GM12878 (cell line): ENCODE measurements around the gene ASB6. TPM values are rescaled to one million over a fixed set of nuclear protein-coding genes. Genes with fewer than 3 reads are reported as not detected.

ENCODE experiments used
- ATAC-seq: fragments of 200-7000 bp; cut with Tn5 transposase; 3 replicates; pipeline ENCODE4 v1.9.1; 2020; ENCODE audit warnings: mild to moderate bottlenecking, moderate library complexity
- BruUV-seq: library from RNA; stranded (reverse); fragments of 400-500 nt; replicated peaks from 2 replicates; lab custom pipeline; 2021; lab: Mats Ljungman, UMichigan
- CTCF ChIA-PET: fragments of 300-600 bp; sonication (Branson Sonifier 250); formaldehyde crosslinking; extraction: SDS; loops from one replicate; lab custom pipeline; 2021; ENCODE audit warnings: inconsistent platforms; lab: Yijun Ruan, JAX
- POLR2A ChIA-PET: fragments of 350-600 bp; formaldehyde crosslinking; extraction: SDS; loops from one replicate; lab custom pipeline; 2021; ENCODE audit warnings: inconsistent platforms; lab: Charles Lee
- RAD21 ChIA-PET: fragments of 300-600 bp; sonication (Branson Sonifier 250); formaldehyde crosslinking; loops from one replicate; lab custom pipeline; 2023; ENCODE audit warnings: antibody characterized with exemption; ENCODE audit not compliant: unreplicated experiment; lab: Charles Lee
- SMC1A ChIA-PET: fragments of 300-600 bp; sonication (Branson Sonifier 250); formaldehyde crosslinking; loops from one replicate; lab custom pipeline; 2023; ENCODE audit not compliant: unreplicated experiment, uncharacterized antibody; lab: Charles Lee
- DNase-seq: peaks from one replicate; pipeline ENCODE4 v3.0.0-alpha.2; 2011; ENCODE audit warnings: low read depth, low spot score
- FAIRE-seq: peaks from 3 replicates; lab custom pipeline; 2011; peaks lifted over from hg19 to GRCh38; lab: Jason Lieb, UNC
- H2AFZ ChIP-seq: 2 replicates; pipeline ENCODE4 v1.6.0; 2011; ENCODE audit warnings: low read depth, low read length, control low read depth; ENCODE audit not compliant: control insufficient read depth
- H3K27ac ChIP-seq: 2 replicates; pipeline ENCODE4 v1.5.1; 2011; ENCODE audit warnings: control low read depth; ENCODE audit not compliant: control insufficient read depth, insufficient read depth
- H3K27me3 ChIP-seq, 2 experiments: replicated peaks in 1 of 2; 2 replicates each; pipeline versions ENCODE4 v1.6.0 to v1.6.1; 2011; ENCODE audit warnings: low read length in 1 of 2; ENCODE audit not compliant: control insufficient read depth in 2 of 2, insufficient read depth in 2 of 2
- H3K36me3 ChIP-seq, 2 experiments: 2 replicates each; pipeline ENCODE4 v1.5.1; 2011; ENCODE audit warnings: low read length in 1 of 2; ENCODE audit not compliant: control insufficient read depth in 2 of 2, insufficient read depth in 2 of 2
- H3K4me1 ChIP-seq: 2 replicates; pipeline ENCODE4 v1.6.1; 2011; ENCODE audit warnings: mild to moderate bottlenecking, low read length, moderate library complexity, mixed read lengths; ENCODE audit not compliant: control insufficient read depth, insufficient read depth
- H3K4me2 ChIP-seq: 2 replicates; pipeline ENCODE4 v1.6.0; 2011; ENCODE audit warnings: control low read depth; ENCODE audit not compliant: control insufficient read depth, insufficient read depth
- H3K4me3 ChIP-seq: fragments of 200-600 bp; sonication (generic); 2 replicates; pipeline ENCODE4 v1.5.1; 2016
- H3K79me2 ChIP-seq: 2 replicates; pipeline ENCODE4 v1.6.0; 2011; ENCODE audit warnings: low read length; ENCODE audit not compliant: control insufficient read depth, insufficient read depth
- H3K9ac ChIP-seq: 2 replicates; pipeline ENCODE4 v1.8.0; 2011; ENCODE audit warnings: low read length, control low read depth, mixed read lengths; ENCODE audit not compliant: control insufficient read depth, insufficient read depth
- H3K9me3 ChIP-seq: replicated peaks from 3 replicates; pipeline ENCODE4 v1.5.1; 2011; ENCODE audit warnings: mild to moderate bottlenecking, low read length; ENCODE audit not compliant: control insufficient read depth, insufficient read depth
- H4K20me1 ChIP-seq: 2 replicates; pipeline ENCODE4 v1.6.0; 2011; ENCODE audit not compliant: control insufficient read depth, insufficient read depth
- EGR1 ChIP-seq, 2 experiments: IDR thresholded peaks; 1 replicate in 1 of 2; 2 replicates in 1 of 2; pipeline ENCODE4 v1.6.1; 2011 to 2012; ENCODE audit warnings: low read depth in 2 of 2, low read length in 2 of 2, borderline replicate concordance in 1 of 2, mild to moderate bottlenecking in 1 of 2, moderate library complexity in 1 of 2
- ELK1 ChIP-seq: IDR thresholded peaks from 2 replicates; pipeline ENCODE4 v1.6.1; 2012; ENCODE audit warnings: low read depth, low read length, improper control_type of control experiment
- FOXM1 ChIP-seq: IDR thresholded peaks from 2 replicates; pipeline ENCODE4 v1.6.1; 2012; ENCODE audit warnings: low read depth, mild to moderate bottlenecking, inconsistent platforms, low read length, moderate library complexity
- IRF5 ChIP-seq: fragments of 450-650 bp; IDR thresholded peaks from 2 replicates; pipeline ENCODE4 v1.6.1; 2017; ENCODE audit warnings: borderline replicate concordance
- JUND ChIP-seq: IDR thresholded peaks from 2 replicates; pipeline ENCODE4 v1.6.1; 2012; ENCODE audit warnings: low read depth, mild to moderate bottlenecking, low read length, improper control_type of control experiment, moderate library complexity
- KAT2A ChIP-seq: conservative IDR thresholded peaks from 2 replicates; pipeline ENCODE4 v1.6.1; 2011; ENCODE audit warnings: low read depth, low read length; ENCODE audit not compliant: control insufficient read depth
- NBN ChIP-seq: fragments of 450-650 bp; IDR thresholded peaks from 2 replicates; pipeline ENCODE4 v1.6.1; 2016
- POU2F2 ChIP-seq: IDR thresholded peaks from 3 replicates; pipeline ENCODE4 v1.6.1; 2011; ENCODE audit warnings: low read depth, mild to moderate bottlenecking, low read length, borderline replicate concordance
- RB1 ChIP-seq: fragments of 450-650 bp; formaldehyde crosslinking; IDR thresholded peaks from 2 replicates; pipeline ENCODE4 v1.6.1; 2017; ENCODE audit warnings: mild to moderate bottlenecking, borderline replicate concordance
- RCOR1 ChIP-seq: conservative IDR thresholded peaks from 2 replicates; pipeline ENCODE4 v1.6.1; 2012; ENCODE audit warnings: low read depth, low read length, improper control_type of control experiment
- SMARCA5 ChIP-seq: fragments of 450-650 bp; IDR thresholded peaks from 2 replicates; pipeline ENCODE4 v1.6.1; 2017; ENCODE audit warnings: mild to moderate bottlenecking
- SRF ChIP-seq, 2 experiments: IDR thresholded peaks; 2 replicates each; pipeline ENCODE4 v1.6.1; 2011; ENCODE audit warnings: low read depth in 2 of 2, low read length in 2 of 2, mild to moderate bottlenecking in 1 of 2, moderate library complexity in 1 of 2
- STAT3 ChIP-seq: IDR thresholded peaks from 2 replicates; pipeline ENCODE4 v1.6.1; 2011; ENCODE audit warnings: low read depth, low read length, improper control_type of control experiment
- SUPT20H ChIP-seq: IDR thresholded peaks from 2 replicates; pipeline ENCODE4 v1.6.1; 2011; ENCODE audit warnings: low read depth, mild to moderate bottlenecking, low read length, moderate library complexity, borderline replicate concordance; ENCODE audit not compliant: control insufficient read depth
- WRNIP1 ChIP-seq: IDR thresholded peaks from 2 replicates; pipeline ENCODE4 v1.6.1; 2011; ENCODE audit warnings: low read depth, low read length, improper control_type of control experiment, borderline replicate concordance
- ZBTB11 ChIP-seq: fragments of 450-650 bp; formaldehyde crosslinking; IDR thresholded peaks from 2 replicates; pipeline ENCODE4 v1.5.0; 2022; ENCODE audit warnings: mild to moderate bottlenecking, missing genetic modification characterization
- ZNF622 ChIP-seq: fragments of 450-650 bp; IDR thresholded peaks from 2 replicates; pipeline ENCODE4 v1.6.1; 2017; ENCODE audit warnings: mild to moderate bottlenecking, inconsistent platforms
- WGBS: methylation state at CpG from one replicate; pipeline ENCODE4 v1.1.6; 2016; ENCODE audit warnings: low lambda C conversion rate; ENCODE audit not compliant: insufficient replicate concordance, insufficient coverage; ENCODE audit errors: missing lambda C conversion rate; 5-methylcytosine and 5-hydroxymethylcytosine counted together
- in situ Hi-C: fragments of 300-500 bp; cut with MboI; formaldehyde crosslinking; loops from 9 replicates; pipeline ENCODE4 v1.14.3; 2018; ENCODE audit warnings: mixed read lengths
- intact Hi-C: fragments of 100-400 bp; cut with micrococcal nuclease; formaldehyde crosslinking; loops from one replicate; pipeline ENCODE4 v1.14.2; 2022; ENCODE audit not compliant: unreplicated experiment
- polyA plus RNA-seq, 11 experiments: library from polyadenylated mRNA; depleted of rRNA in 4 of 11; unstranded in 6 of 11; stranded (reverse) in 5 of 11; fragments of >200 nt; fragmentation: Nextera tagmentation in 4 of 11; fragmentation: Illumina TruSeq in 1 of 11; extraction: Ambion mirVana in 4 of 11; extraction: Trizol in 1 of 11; gene quantifications; 1 replicate in 1 of 11; 2 replicates in 10 of 11; pipeline versions ENCODE4 v1.2.1 to v1.2.3, GENCODE V29; 2011 to 2016; ENCODE audit warnings: inconsistent platforms in 2 of 11, missing spikeins in 2 of 11, low read depth in 1 of 11
- total RNA-seq, 4 experiments: library from RNA; depleted of rRNA in 3 of 4; stranded (reverse); fragments of >200 nt in 3 of 4; fragmentation: Illumina TruSeq in 1 of 4; extraction: Trizol in 1 of 4; gene quantifications; 2 replicates each; pipeline versions ENCODE4 v1.2.1 to v1.2.3, GENCODE V29; 2013 to 2021

Gene ASB6
- total and polyA plus RNA-seq, 10 of the 15 experiments (the other 5 are each of a cell fraction or from before 2014, with no cell fraction given), result 0.80 to 18.2 (median 9.9) TPM

- Histone ChIP-seq H3K79me2 (no peaks in the 10 kb centered on the region), H3K36me3 (no peaks in the 10 kb centered on the region), H3K4me2 (no peak overlapping the region), H3K4me1 (no peaks in the 10 kb centered on the region), H3K9me3 (no peaks in the 10 kb centered on the region), H2AFZ (no peak overlapping the region), H4K20me1 (no peaks in the 10 kb centered on the region), H3K4me3 (no peak overlapping the region), H3K27ac (no peak overlapping the region), H3K27me3 (peaks cover 0 to 2% of the 10 kb centered on the region in 2 experiments; a peak in 2 of 4 replicates), H3K9ac (no peak overlapping the region)
- 45% methylated on average over 13 of the region's 13 CpGs for WGBS
- intact Hi-C loops, result no loop called here
- no peak for TF ChIP-seq WRNIP1
- TF ChIP-seq SRF (IDR thresholded peaks at IDR 0.05; ENCODE audit: low read depth in 2 of 2, low read length in 2 of 2), result no peak
- TF ChIP-seq POU2F2, result no peak
- no peak for TF ChIP-seq EGR1 (IDR thresholded peaks at IDR 0.05; ENCODE audit: borderline replicate concordance in 1 of 2, low read depth in 2 of 2, low read length in 2 of 2)
- no peak for TF ChIP-seq SUPT20H
- no peak for TF ChIP-seq ZBTB11 (CRISPR knock-in tag)
- no peak for TF ChIP-seq RB1
- no peak for TF ChIP-seq STAT3
- no peak for TF ChIP-seq IRF5
- TF ChIP-seq RCOR1, result no peak
- no peak for TF ChIP-seq SMARCA5
- no peak for TF ChIP-seq ZNF622
- no peak for TF ChIP-seq JUND
- no peak for TF ChIP-seq FOXM1
- TF ChIP-seq ELK1, result no peak
- no peak for TF ChIP-seq KAT2A
- TF ChIP-seq NBN, result no peak
- in situ Hi-C loops, result no loop called here
- DNase-seq, result no peak
- ATAC-seq, result no peak
- no TSS peak for BruUV-seq
- FAIRE-seq, result no peak
- CTCF ChIA-PET, result no interaction called here
- POLR2A ChIA-PET, result no interaction called here
- RAD21 ChIA-PET, result no interaction called here
- SMC1A ChIA-PET, result no interaction called here
Observed at GRCh38 chr9:129666575-129666974, 24.6 kb upstream of the ASB6 start.
